ENCODE measurements around the gene PJVK. TPM values are rescaled to one million over a fixed set of nuclear protein-coding genes. Genes with fewer than 3 reads are reported as not detected.
A peak's percentile ranks its signal among the peaks of the same experiment; 100 is the strongest.

PJVK gene
- total RNA-seq, 1 donor from 2014 or later: 2.0 TPM

GRCh38 chr2:178491612-178492011, 40.4 kb downstream of the PJVK start:
- H3K9me3 Mint-ChIP-seq (ENCODE audit: unreplicated experiment): no peaks in the 10 kb centered on the region
- H3K36me3 Mint-ChIP-seq (ENCODE audit: unreplicated experiment): no peaks in the 10 kb centered on the region
- no peaks in the 10 kb centered on the region for H3K4me1 Mint-ChIP-seq (ENCODE audit: low read depth, unreplicated experiment)
- TF ChIP-seq CTCF (IDR thresholded peaks at IDR 0.05; ENCODE audit: partially characterized antibody, unreplicated experiment): no peak
- H3K4me3 Mint-ChIP-seq (ENCODE audit: unreplicated experiment): no peak overlapping the region
- no peaks in the 10 kb centered on the region for H3K27me3 Mint-ChIP-seq (ENCODE audit: unreplicated experiment)
- no peak for DNase-seq
- H3K27ac Mint-ChIP-seq (ENCODE audit: unreplicated experiment): no peak overlapping the region

- no peaks in the 10 kb centered on the region for H3K27me3 Mint-ChIP-seq (ENCODE audit: unreplicated experiment)
- peaks cover 11% of the 10 kb centered on the region for H3K4me1 Mint-ChIP-seq (ENCODE audit: low read depth, unreplicated experiment)
- no peak overlapping the region for H3K4me3 Mint-ChIP-seq (ENCODE audit: unreplicated experiment)
- DNase-seq: no peak
- H3K9me3 Mint-ChIP-seq (ENCODE audit: unreplicated experiment): no peaks in the 10 kb centered on the region
- no peaks in the 10 kb centered on the region for H3K36me3 Mint-ChIP-seq (ENCODE audit: unreplicated experiment)
- TF ChIP-seq CTCF (IDR thresholded peaks at IDR 0.05; ENCODE audit: partially characterized antibody, unreplicated experiment): no peak
- H3K27ac Mint-ChIP-seq (ENCODE audit: unreplicated experiment): no peak overlapping the region
Measured at GRCh38 chr2:178496049-178496448, 44.9 kb downstream of the PJVK start.

- Mint-ChIP-seq H3K36me3 (ENCODE audit: unreplicated experiment) (no peaks in the 10 kb centered on the region), H3K27ac (ENCODE audit: unreplicated experiment) (no peak overlapping the region), H3K9me3 (ENCODE audit: unreplicated experiment) (no peaks in the 10 kb centered on the region), H3K4me1 (ENCODE audit: low read depth, unreplicated experiment) (peaks cover 11% of the 10 kb centered on the region), H3K4me3 (ENCODE audit: unreplicated experiment) (peak overlapping the region; percentile 20), H3K27me3 (ENCODE audit: unreplicated experiment) (no peaks in the 10 kb centered on the region)
- TF ChIP-seq CTCF (IDR thresholded peaks at IDR 0.05; ENCODE audit: partially characterized antibody, unreplicated experiment): no peak
- DNase-seq: no peak
Measured at GRCh38 chr2:178498137-178498536, 47.0 kb downstream of the PJVK start.

GRCh38 chr2:178499640-178500039, 48.5 kb downstream of the PJVK start:
- peaks cover 11% of the 10 kb centered on the region for H3K4me1 Mint-ChIP-seq (ENCODE audit: low read depth, unreplicated experiment)
- peak overlapping the region; percentile 79 for H3K27ac Mint-ChIP-seq (ENCODE audit: unreplicated experiment)
- H3K27me3 Mint-ChIP-seq (ENCODE audit: unreplicated experiment): no peaks in the 10 kb centered on the region
- no peaks in the 10 kb centered on the region for H3K9me3 Mint-ChIP-seq (ENCODE audit: unreplicated experiment)
- no peak for TF ChIP-seq CTCF (IDR thresholded peaks at IDR 0.05; ENCODE audit: partially characterized antibody, unreplicated experiment)
- no peaks in the 10 kb centered on the region for H3K36me3 Mint-ChIP-seq (ENCODE audit: unreplicated experiment)
- no peak for DNase-seq
- no peak overlapping the region for H3K4me3 Mint-ChIP-seq (ENCODE audit: unreplicated experiment)

- H3K9me3 Mint-ChIP-seq (ENCODE audit: unreplicated experiment): no peaks in the 10 kb centered on the region
- TF ChIP-seq CTCF (IDR thresholded peaks at IDR 0.05; ENCODE audit: partially characterized antibody, unreplicated experiment): no peak
- DNase-seq: no peak
- H3K4me3 Mint-ChIP-seq (ENCODE audit: unreplicated experiment): no peak overlapping the region
- H3K27ac Mint-ChIP-seq (ENCODE audit: unreplicated experiment): no peak overlapping the region
- H3K27me3 Mint-ChIP-seq (ENCODE audit: unreplicated experiment): no peaks in the 10 kb centered on the region
- H3K36me3 Mint-ChIP-seq (ENCODE audit: unreplicated experiment): no peaks in the 10 kb centered on the region
- H3K4me1 Mint-ChIP-seq (ENCODE audit: low read depth, unreplicated experiment): peaks cover 9% of the 10 kb centered on the region
Measured at GRCh38 chr2:178502751-178503150, 51.6 kb downstream of the PJVK start.

All from glutamatergic neuron (in vitro differentiated cells).